GM12874 (cell line): ENCODE data around the gene SLX4IP.

Source experiments
- CTCF ChIP-seq: IDR thresholded peaks from 2 replicates; pipeline ENCODE4 v1.5.1; 2011; ENCODE audit warnings: low read depth, mild to moderate bottlenecking, control low read depth, low read length, moderate library complexity; ENCODE audit not compliant: insufficient read depth

SLX4IP gene

GRCh38 chr20:10476319-10476724 is 41.2 kb downstream of the SLX4IP start:
- peak; percentile 20; the same call in 1 of the 2 replicates for TF ChIP-seq CTCF

GRCh38 chr20:10478205-10478604 is 43.1 kb downstream of the SLX4IP start:
- no peak for TF ChIP-seq CTCF

- TF ChIP-seq CTCF = 0 out of 2 replicates have a peak, but pooled peaks have one; percentile 1
These were observed 43.8 kb downstream of the SLX4IP start for GRCh38 chr20:10478930-10479329.

GRCh38 chr20:10481676-10482075 is 46.6 kb downstream of the SLX4IP start:
- no peak for TF ChIP-seq CTCF

GRCh38 chr20:10483691-10484090 is 48.6 kb downstream of the SLX4IP start:
- TF ChIP-seq CTCF = no peak

GRCh38 chr20:10487142-10488136 is 52.3 kb downstream of the SLX4IP start:
- TF ChIP-seq CTCF = no peak

- TF ChIP-seq CTCF = no peak
These were observed 53.4 kb downstream of the SLX4IP start for GRCh38 chr20:10488534-10488933.
